OCI-LY7 (cell line): ENCODE measurements around the gene EIF2B1. TPM values are rescaled to one million over a fixed set of nuclear protein-coding genes. Genes with fewer than 3 reads are reported as not detected.

ENCODE experiments used
- BruUV-seq: library from RNA; stranded (reverse); fragments of 400-500 nt; replicated peaks from 2 replicates; lab custom pipeline; 2021; lab: Mats Ljungman, UMichigan
- CTCF ChIA-PET: fragments of 300-600 bp; sonication (Branson Sonifier 250); formaldehyde crosslinking; loops from one replicate; lab custom pipeline; 2022; ENCODE audit warnings: antibody characterized with exemption; ENCODE audit not compliant: unreplicated experiment; lab: Charles Lee
- POLR2A ChIA-PET: fragments of 300-600 bp; sonication (Branson Sonifier 250); formaldehyde crosslinking; loops from one replicate; lab custom pipeline; 2022; ENCODE audit warnings: antibody characterized with exemption; lab: Charles Lee
- DNase-seq: peaks from one replicate; pipeline ENCODE4 v3.0.0-alpha.2; 2015; ENCODE audit warnings: low spot score
- H2AFZ ChIP-seq: fragments of 200-600 bp; sonication (generic), shearing (Covaris generic); 2 replicates; pipeline ENCODE4 v1.6.1; 2014; ENCODE audit warnings: mild to moderate bottlenecking, antibody characterized with exemption, low read length, moderate library complexity
- H3K27ac ChIP-seq: fragments of 200-600 bp; sonication (generic); 2 replicates; pipeline ENCODE4 v1.5.1; 2014; ENCODE audit warnings: mixed run types, low read depth, mild to moderate bottlenecking, moderate library complexity, low read length, inconsistent platforms; ENCODE audit not compliant: poor library complexity, severe bottlenecking
- H3K36me3 ChIP-seq: fragments of 200-600 bp; sonication (generic); 2 replicates; pipeline ENCODE4 v1.6.1; 2014; ENCODE audit warnings: mild to moderate bottlenecking, antibody characterized with exemption, low read length, moderate library complexity, mixed read lengths; ENCODE audit not compliant: insufficient read depth
- H3K4me1 ChIP-seq: fragments of 200-600 bp; sonication (generic); 2 replicates; pipeline ENCODE4 v1.5.1; 2014; ENCODE audit warnings: mild to moderate bottlenecking, low read length; ENCODE audit not compliant: insufficient read depth, poor library complexity, severe bottlenecking
- H3K4me2 ChIP-seq: fragments of 200-600 bp; sonication (generic); 2 replicates; pipeline ENCODE4 v1.6.1; 2014; ENCODE audit warnings: mild to moderate bottlenecking, low read length
- H3K4me3 ChIP-seq: fragments of 200-600 bp; sonication (generic); 2 replicates; pipeline ENCODE4 v1.5.1; 2014; ENCODE audit warnings: mild to moderate bottlenecking, low read depth, low read length; ENCODE audit not compliant: poor library complexity, severe bottlenecking
- H3K79me2 ChIP-seq: fragments of 200-600 bp; sonication (generic); 2 replicates; pipeline ENCODE4 v1.6.1; 2016; ENCODE audit warnings: low read depth, mild to moderate bottlenecking, low read length, moderate library complexity, mixed read lengths; ENCODE audit not compliant: insufficient read depth
- H3K9me2 ChIP-seq: fragments of 200-600 bp; sonication (generic); 2 replicates; pipeline ENCODE4 v1.6.1; 2016; ENCODE audit warnings: mild to moderate bottlenecking, low read length, mixed read lengths; ENCODE audit not compliant: insufficient read depth
- H3K9me3 ChIP-seq: fragments of 200-600 bp; sonication (generic); 2 replicates; pipeline ENCODE4 v1.6.1; 2014; ENCODE audit warnings: mild to moderate bottlenecking, mixed run types, low read length, mixed read lengths
- H4K20me1 ChIP-seq: fragments of 200-600 bp; sonication (generic); 2 replicates; pipeline ENCODE4 v1.6.1; 2014; ENCODE audit warnings: mild to moderate bottlenecking, antibody characterized with exemption, low read length, moderate library complexity, mixed read lengths; ENCODE audit not compliant: insufficient read depth
- CTCF ChIP-seq: fragments of 200-600 bp; sonication (generic); conservative IDR thresholded peaks from 2 replicates; pipeline ENCODE4 v1.5.1; 2014; ENCODE audit warnings: mild to moderate bottlenecking, antibody characterized with exemption, low read length, moderate library complexity, mixed read lengths
- EZH2phosphoT487 ChIP-seq: fragments of 200-600 bp; sonication (generic); IDR thresholded peaks from 2 replicates; pipeline ENCODE4 v1.6.1; 2018; ENCODE audit warnings: low read depth, borderline replicate concordance, mild to moderate bottlenecking, mixed run types, antibody characterized with exemption, low read length, moderate library complexity, mixed read lengths
- intact Hi-C: fragments of 100-400 bp; cut with micrococcal nuclease; formaldehyde crosslinking; loops from one replicate; pipeline ENCODE4 v1.10.0; 2022; ENCODE audit not compliant: unreplicated experiment
- total RNA-seq, 2 experiments: library from RNA; depleted of rRNA in 1 of 2; stranded (reverse); fragments of >200 nt in 1 of 2; shearing (Covaris generic) in 1 of 2; gene quantifications; 2 replicates each; pipeline ENCODE4 v1.2.3, GENCODE V29; 2014 to 2022

EIF2B1 gene
- total RNA-seq, 2 experiments from 2014 or later: 60.3 to 72.8 TPM

- CTCF ChIA-PET: no interaction called here
- Histone ChIP-seq H3K9me3 (no peaks in the 10 kb centered on the region), H3K4me2 (no peak overlapping the region), H3K79me2 (no peaks in the 10 kb centered on the region), H4K20me1 (no peaks in the 10 kb centered on the region), H3K4me3 (no peak overlapping the region), H3K4me1 (no peaks in the 10 kb centered on the region), H2AFZ (no peak overlapping the region), H3K36me3 (no peaks in the 10 kb centered on the region; the same call in 1 of the 2 replicates), H3K27ac (no peak overlapping the region), H3K9me2 (no peaks in the 10 kb centered on the region)
- no TSS peak for BruUV-seq
- TF ChIP-seq CTCF: no peak
- no peak for TF ChIP-seq EZH2phosphoT487
- DNase-seq: no peak
- intact Hi-C loops: no loop called here
- POLR2A ChIA-PET: interaction anchor here (0.6 to 0.7 kb wide), 2 partner anchors 22 to 35 kb away, joined by 3 to 7 read pairs; no protein-coding TSS in a partner anchor
These were observed 45.5 kb upstream of the EIF2B1 start for GRCh38 chr12:123678981-123679380.

GRCh38 chr12:123676616-123677320 is 43.3 kb upstream of the EIF2B1 start:
- Histone ChIP-seq H3K36me3 (no peaks in the 10 kb centered on the region; the same call in 1 of the 2 replicates), H3K4me3 (no peak overlapping the region), H3K4me1 (no peaks in the 10 kb centered on the region), H2AFZ (no peak overlapping the region), H3K4me2 (no peak overlapping the region), H4K20me1 (no peaks in the 10 kb centered on the region), H3K9me2 (no peaks in the 10 kb centered on the region), H3K9me3 (no peaks in the 10 kb centered on the region), H3K27ac (no peak overlapping the region), H3K79me2 (no peaks in the 10 kb centered on the region)
- ChIA-PET POLR2A (no interaction called here), CTCF (no interaction called here)
- no TSS peak for BruUV-seq
- intact Hi-C loops: no loop called here
- DNase-seq: no peak
- TF ChIP-seq EZH2phosphoT487: no peak
- no peak for TF ChIP-seq CTCF

- CTCF ChIA-PET: no interaction called here
- intact Hi-C loops: no loop called here
- TF ChIP-seq CTCF (no peak), EZH2phosphoT487 (no peak)
These were observed 42.0 kb upstream of the EIF2B1 start for GRCh38 chr12:123675436-123675835.

More at GRCh38 chr12:123675436-123675835, 42.0 kb upstream of the EIF2B1 start:
- no peaks in the 10 kb centered on the region for H3K9me3 ChIP-seq
- no peak overlapping the region for H3K4me2 ChIP-seq
- BruUV-seq: no TSS peak
- POLR2A ChIA-PET: no interaction called here
- no peaks in the 10 kb centered on the region for H3K79me2 ChIP-seq
- H3K27ac ChIP-seq: no peak overlapping the region
- H2AFZ ChIP-seq: no peak overlapping the region
- H3K36me3 ChIP-seq: no peaks in the 10 kb centered on the region; the same call in 1 of the 2 replicates
- no peak for DNase-seq
- no peaks in the 10 kb centered on the region for H4K20me1 ChIP-seq
- no peak overlapping the region for H3K4me3 ChIP-seq
- no peaks in the 10 kb centered on the region for H3K9me2 ChIP-seq
- peaks cover 4% of the 10 kb centered on the region for H3K4me1 ChIP-seq
